H1 (cell line): ENCODE measurements around the gene PCDHGA11. TPM values are rescaled to one million over a fixed set of nuclear protein-coding genes. Genes with fewer than 3 reads are reported as not detected.

Experiments used
- CTCF ChIA-PET: fragments of 300-600 bp; sonication (Branson Sonifier 250); formaldehyde crosslinking; loops from one replicate; lab custom pipeline; 2021; ENCODE audit not compliant: partially characterized antibody; lab: Charles Lee
- POLR2A ChIA-PET: fragments of 300-600 bp; sonication (Branson Sonifier 250); formaldehyde crosslinking; loops from one replicate; lab custom pipeline; 2021; ENCODE audit warnings: inconsistent platforms; ENCODE audit not compliant: partially characterized antibody; lab: Charles Lee
- DNase-seq, 2 experiments: peaks; one replicate each; pipeline versions ENCODE4 v3.0.0 to v3.0.0-alpha.2; 2010 to 2022; ENCODE audit warnings: low spot score in 2 of 2, low read depth in 1 of 2, mixed read lengths in 1 of 2
- FAIRE-seq: peaks from 2 replicates; lab custom pipeline; 2011; peaks lifted over from hg19 to GRCh38; lab: Jason Lieb, UNC
- H2AFZ ChIP-seq: 2 replicates; pipeline ENCODE4 v1.8.1; 2012; ENCODE audit warnings: low read length, inconsistent platforms
- H2AK5ac ChIP-seq: 2 replicates; pipeline ENCODE4 v1.6.1; 2013; ENCODE audit warnings: low read depth, low read length
- H2BK120ac ChIP-seq: replicated peaks from 2 replicates; pipeline ENCODE3; 2013; ENCODE audit warnings: low read depth, low read length, inconsistent platforms
- H2BK12ac ChIP-seq: 2 replicates; pipeline ENCODE4 v1.6.1; 2013; ENCODE audit warnings: low read depth, low read length
- H2BK15ac ChIP-seq: 2 replicates; pipeline ENCODE4 v1.6.1; 2013; ENCODE audit warnings: low read length
- H2BK20ac ChIP-seq: 2 replicates; pipeline ENCODE4 v1.6.1; 2013; ENCODE audit warnings: low read length
- H2BK5ac ChIP-seq: 2 replicates; pipeline ENCODE4 v1.6.1; 2013; ENCODE audit warnings: low read depth, low read length
- H3K14ac ChIP-seq: 2 replicates; pipeline ENCODE4 v1.6.1; 2013; ENCODE audit warnings: inconsistent platforms; ENCODE audit not compliant: insufficient read length
- H3K18ac ChIP-seq: 2 replicates; pipeline ENCODE4 v1.6.1; 2013; ENCODE audit warnings: low read length; ENCODE audit errors: extremely low read depth
- H3K23ac ChIP-seq: 2 replicates; pipeline ENCODE4 v1.6.1; 2013; ENCODE audit warnings: inconsistent platforms; ENCODE audit not compliant: insufficient read length
- H3K23me2 ChIP-seq: 2 replicates; pipeline ENCODE4 v1.6.1; 2013; ENCODE audit warnings: low read depth, low read length
- H3K27ac ChIP-seq: 2 replicates; pipeline ENCODE4 v1.6.1; 2011; ENCODE audit warnings: low read depth, low read length, inconsistent platforms
- H3K27me3 ChIP-seq, 4 experiments: replicated peaks in 1 of 4; 1 replicate in 1 of 4; 2 replicates in 3 of 4; pipeline versions ENCODE4 v1.6.1 to v1.8.1; 2011 to 2013; ENCODE audit warnings: low read length in 3 of 4, mild to moderate bottlenecking in 3 of 4, inconsistent platforms in 2 of 4, mixed read lengths in 2 of 4, moderate library complexity in 1 of 4; ENCODE audit not compliant: control insufficient read depth in 3 of 4, insufficient read depth in 3 of 4; ENCODE audit errors: extremely low read depth in 1 of 4
- H3K36me3 ChIP-seq, 4 experiments: 2 replicates each; pipeline versions ENCODE4 v1.6.1 to v1.8.1; 2011 to 2013; ENCODE audit warnings: mild to moderate bottlenecking in 4 of 4, low read length in 3 of 4, moderate library complexity in 2 of 4, control low read depth in 1 of 4, inconsistent platforms in 1 of 4; ENCODE audit not compliant: insufficient read depth in 4 of 4, control insufficient read depth in 2 of 4
- H3K4ac ChIP-seq: replicated peaks from 2 replicates; pipeline ENCODE3; 2013; ENCODE audit warnings: low read length, low read depth, mixed read lengths, inconsistent platforms; ENCODE audit not compliant: insufficient read length
- H3K4me1 ChIP-seq, 4 experiments: replicated peaks in 1 of 4; 1 replicate in 1 of 4; 2 replicates in 3 of 4; pipeline versions ENCODE4 v1.6.1 to v1.8.1; 2011 to 2013; ENCODE audit warnings: low read length in 3 of 4, inconsistent platforms in 2 of 4, mixed read lengths in 1 of 4; ENCODE audit not compliant: insufficient read depth in 4 of 4, control insufficient read depth in 3 of 4
- H3K4me2 ChIP-seq, 2 experiments: 2 replicates each; pipeline versions ENCODE4 v1.6.1 to v1.8.1; 2011 to 2013; ENCODE audit warnings: low read depth in 2 of 2, low read length in 2 of 2, control low read depth in 1 of 2, inconsistent platforms in 1 of 2, mild to moderate bottlenecking in 1 of 2; ENCODE audit not compliant: insufficient read depth in 1 of 2
- H3K4me3 ChIP-seq, 4 experiments: fragments of 200-600, 300-600 bp in 1 of 4; sonication (generic), shearing (Covaris generic), sonication (Bioruptor Twin) in 1 of 4; 2 replicates each; pipeline versions ENCODE4 v1.5.1 to v1.8.1; 2011 to 2016; ENCODE audit warnings: low read length in 4 of 4, low read depth in 3 of 4, control low read depth in 2 of 4, inconsistent platforms in 2 of 4, mild to moderate bottlenecking in 2 of 4, mixed read lengths in 1 of 4, moderate library complexity in 1 of 4; ENCODE audit not compliant: insufficient read depth in 2 of 4; ENCODE audit errors: extremely low read depth in 1 of 4
- H3K56ac ChIP-seq: replicated peaks from 2 replicates; pipeline ENCODE3; 2013; ENCODE audit warnings: low read depth, mild to moderate bottlenecking, mixed read lengths, low read length, inconsistent platforms; ENCODE audit not compliant: insufficient read length
- H3K79me1 ChIP-seq: 2 replicates; pipeline ENCODE4 v1.6.1; 2013; ENCODE audit warnings: low read depth, low read length, control low read depth
- H3K79me2 ChIP-seq, 2 experiments: 2 replicates each; pipeline versions ENCODE4 v1.6.1 to v1.8.1; 2012 to 2013; ENCODE audit warnings: low read length in 2 of 2, mild to moderate bottlenecking in 2 of 2, inconsistent platforms in 1 of 2; ENCODE audit not compliant: insufficient read depth in 2 of 2, control insufficient read depth in 1 of 2
- H3K9ac ChIP-seq, 4 experiments: replicated peaks in 1 of 4; 1 replicate in 1 of 4; 2 replicates in 3 of 4; pipeline versions ENCODE4 v1.6.1 to v1.8.1; 2011 to 2013; ENCODE audit warnings: low read depth in 3 of 4, low read length in 3 of 4, control low read depth in 2 of 4, mild to moderate bottlenecking in 2 of 4, moderate library complexity in 2 of 4, inconsistent platforms in 1 of 4; ENCODE audit errors: extremely low read depth in 1 of 4
- H3K9me3 ChIP-seq, 2 experiments: 2 replicates each; pipeline versions ENCODE4 v1.6.1 to v1.8.1; 2012 to 2013; ENCODE audit warnings: mild to moderate bottlenecking in 2 of 2, moderate library complexity in 2 of 2, control low read depth in 1 of 2, inconsistent platforms in 1 of 2, low read depth in 1 of 2, low read length in 1 of 2, mixed read lengths in 1 of 2; ENCODE audit not compliant: insufficient read depth in 2 of 2
- H4K20me1 ChIP-seq, 2 experiments: replicated peaks in 1 of 2; 2 replicates each; pipeline versions ENCODE3 to v1.8.1; 2011 to 2013; ENCODE audit warnings: inconsistent platforms in 2 of 2, low read length in 2 of 2, mild to moderate bottlenecking in 1 of 2; ENCODE audit not compliant: insufficient read depth in 2 of 2, control insufficient read depth in 1 of 2
- H4K5ac ChIP-seq: 2 replicates; pipeline ENCODE4 v1.6.1; 2013; ENCODE audit warnings: low read length, low read depth, mixed read lengths, inconsistent platforms; ENCODE audit not compliant: insufficient read length
- H4K8ac ChIP-seq: 2 replicates; pipeline ENCODE4 v1.8.0; 2013; ENCODE audit warnings: mild to moderate bottlenecking, moderate library complexity, low read length, inconsistent platforms; ENCODE audit not compliant: insufficient read depth; ENCODE audit errors: extremely low read depth
- H4K91ac ChIP-seq: replicated peaks from 2 replicates; pipeline ENCODE3; 2013; ENCODE audit warnings: low read length, mixed read lengths, inconsistent platforms; ENCODE audit not compliant: insufficient read length
- RBBP5 ChIP-seq: IDR thresholded peaks from 2 replicates; pipeline ENCODE4 v1.7.1; 2012; ENCODE audit warnings: low read depth, mild to moderate bottlenecking, inconsistent platforms, low read length, moderate library complexity, borderline replicate concordance
- WGBS, 2 experiments: shearing (Covaris generic) in 1 of 2; methylation state at CpG; one replicate each; pipeline versions ENCODE4 v1.1.6 to v1.1.7; 2013 to 2015; ENCODE audit warnings: low lambda C conversion rate in 2 of 2, mixed read lengths in 2 of 2, inconsistent platforms in 1 of 2, low coverage in 1 of 2, missing lambda C conversion rate in 1 of 2; ENCODE audit not compliant: insufficient replicate concordance in 2 of 2, insufficient coverage in 1 of 2, insufficient read length in 1 of 2; ENCODE audit errors: extremely low coverage in 1 of 2, missing lambda C conversion rate in 1 of 2; 5-methylcytosine and 5-hydroxymethylcytosine counted together
- polyA plus RNA-seq, 7 experiments: library from polyadenylated mRNA; depleted of rRNA in 3 of 7; stranded (reverse) in 5 of 7; unstranded in 2 of 7; fragments of >200 nt in 5 of 7; fragments of 200-250 nt in 2 of 7; gene quantifications; 1 replicate in 5 of 7; 2 replicates in 1 of 7; 4 replicates in 1 of 7; pipeline versions ENCODE4 v1.2.1 to v1.2.3, GENCODE V29; 2011 to 2013; ENCODE audit warnings: missing spikeins in 2 of 7, mixed read lengths in 2 of 7
- total RNA-seq: library from RNA; stranded (reverse); fragmentation: NEBNext Ultra II Directional; extraction: Animal tissue kit (Norgen Biotek cat#: 25700); gene quantifications from 2 replicates; pipeline ENCODE4 v1.2.1, GENCODE V29; 2021

PCDHGA11 gene
- total and polyA plus RNA-seq, 2 of the 8 experiments (the other 6 are each of a cell fraction or from before 2014, with no cell fraction given): 2.2 to 8.2 TPM

- H3K4me3 ChIP-seq: no peak within 1 kb of the TSS
- no peaks in the 10 kb centered on the region for H3K27me3 ChIP-seq
- H3K23ac ChIP-seq: no peak within 1 kb of the TSS
- POLR2A ChIA-PET: no interaction called here
- DNase-seq (no peak), FAIRE-seq (no peak)
- no peaks in the 10 kb centered on the region; a peak in 1 of 8 replicates for H3K36me3 ChIP-seq
- H3K14ac ChIP-seq: no peak within 1 kb of the TSS
- H2AK5ac ChIP-seq: no peak within 1 kb of the TSS
- WGBS, 2 experiments: 95% methylated on average over 37 of the region's 37 CpGs; no CpG with 5 or more reads in 1 of the 2 experiments
- CTCF ChIA-PET: interaction anchor here (0.7 to 1.0 kb wide), 3 partner anchors 27 to 160 kb away, joined by 3 to 4 read pairs (median 3); partner anchors contain the start of gene PCDHB14
- no peak within 1 kb of the TSS for H3K27ac ChIP-seq
- TF ChIP-seq RBBP5: no peak
- H2BK120ac ChIP-seq: no peak within 1 kb of the TSS
- no peak within 1 kb of the TSS for H2BK20ac ChIP-seq
- H3K56ac ChIP-seq: no peak within 1 kb of the TSS
- H4K20me1 ChIP-seq: no peaks in the 10 kb centered on the region
- no peak within 1 kb of the TSS for H3K9ac ChIP-seq
- no peaks in the 10 kb centered on the region for H3K4me1 ChIP-seq
- H3K4me2 ChIP-seq: no peak within 1 kb of the TSS
- H3K23me2 ChIP-seq: no peaks in the 10 kb centered on the region; the same call in 1 of the 2 replicates
- no peak within 1 kb of the TSS for H4K91ac ChIP-seq
- H2BK12ac ChIP-seq: no peak within 1 kb of the TSS
- H2BK5ac ChIP-seq: no peak within 1 kb of the TSS
- H3K79me2 ChIP-seq: no peaks in the 10 kb centered on the region
- H4K8ac ChIP-seq: no peak within 1 kb of the TSS; the same call in 1 of the 2 replicates
- no peak within 1 kb of the TSS for H3K18ac ChIP-seq
- no peaks in the 10 kb centered on the region for H3K79me1 ChIP-seq
- no peak within 1 kb of the TSS for H4K5ac ChIP-seq
- H3K4ac ChIP-seq: no peak within 1 kb of the TSS
- H3K9me3 ChIP-seq: peaks cover 22 to 26% of the 10 kb centered on the region in 2 experiments
- H2AFZ ChIP-seq: no peak within 1 kb of the TSS
- H2BK15ac ChIP-seq: no peak within 1 kb of the TSS
Observed at GRCh38 chr5:141382469-141383294, 38.2 kb upstream of the PCDHGA11 start, which contains the start of gene PCDHGA7. Gene PCDHGA7 (plus strand): TSS chr5:141382742. CDS start chr5:141382900, 158 bp downstream.
